Activated CD4-positive, alpha-beta T cell treated with anti-CD3 and anti-CD28 coated beads, Interleukin-2, amount 50 U/mL, for 1 hour (primary cell): ENCODE measurements around the gene CDC16.
A peak's percentile ranks its signal among the peaks of the same experiment; 100 is the strongest.

Experiments used
- DNase-seq: peaks from one replicate; pipeline ENCODE4 v3.0.0-alpha.2; 2020

Gene CDC16

GRCh38 chr13:114309086-114309485 is 74.4 kb downstream of the CDC16 start:
- no peak for DNase-seq

- DNase-seq = no peak
These were observed 75.2 kb downstream of the CDC16 start for GRCh38 chr13:114309806-114310410.

DNA sequence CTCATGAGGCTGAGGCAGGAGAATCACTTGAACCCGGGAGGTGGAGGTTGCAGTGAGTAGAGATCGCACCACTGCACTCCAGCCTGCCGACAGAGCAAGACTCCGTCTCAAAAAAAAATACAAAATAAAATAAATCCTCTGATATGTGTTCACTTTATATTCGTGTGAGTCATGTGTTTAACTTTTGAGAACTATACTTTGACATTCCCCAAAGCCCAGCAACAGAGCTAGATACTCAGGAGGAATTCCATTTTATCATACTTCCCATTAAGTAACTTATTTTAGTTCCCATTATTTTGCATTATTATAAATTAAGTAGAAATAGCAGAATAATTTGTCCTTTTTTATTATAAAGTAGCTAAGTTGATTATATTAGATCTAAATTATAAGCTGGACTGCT is 76.3 kb downstream of the CDC16 start:
- DNase-seq = no peak

- DNase-seq = no peak
These were observed 76.7 kb downstream of the CDC16 start for GRCh38 chr13:114311387-114311786.

DNA sequence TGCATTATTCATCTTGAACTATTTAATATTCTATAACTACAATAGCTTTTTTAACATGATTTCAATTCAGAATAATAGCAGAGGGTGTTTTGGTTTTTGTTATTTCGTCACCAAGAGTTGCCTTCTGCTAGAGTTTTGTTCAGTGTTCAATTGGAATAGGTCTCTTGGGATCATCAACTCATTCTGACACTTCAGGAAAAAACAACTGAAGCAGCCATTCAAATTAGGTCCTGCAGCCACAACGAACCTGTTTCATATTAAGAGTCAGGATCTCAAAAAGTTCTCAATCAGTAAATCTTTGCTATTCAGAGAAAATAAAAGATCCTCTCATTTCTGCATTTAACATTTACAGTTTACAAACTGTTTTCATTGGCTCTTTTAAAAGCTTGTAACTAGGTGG is 77.2 kb downstream of the CDC16 start:
- DNase-seq = no peak

- peak; percentile 7 for DNase-seq
These were observed 78.6 kb downstream of the CDC16 start for GRCh38 chr13:114313061-114313860.

GRCh38 chr13:114314074-114314912 is 79.6 kb downstream of the CDC16 start, which contains the start of gene CHAMP1:
CHAMP1 (plus strand) TSS chr13:114314503; CDS start chr13:114323843, 9,340 bp downstream.
- peak; percentile 86 for DNase-seq

DNA sequence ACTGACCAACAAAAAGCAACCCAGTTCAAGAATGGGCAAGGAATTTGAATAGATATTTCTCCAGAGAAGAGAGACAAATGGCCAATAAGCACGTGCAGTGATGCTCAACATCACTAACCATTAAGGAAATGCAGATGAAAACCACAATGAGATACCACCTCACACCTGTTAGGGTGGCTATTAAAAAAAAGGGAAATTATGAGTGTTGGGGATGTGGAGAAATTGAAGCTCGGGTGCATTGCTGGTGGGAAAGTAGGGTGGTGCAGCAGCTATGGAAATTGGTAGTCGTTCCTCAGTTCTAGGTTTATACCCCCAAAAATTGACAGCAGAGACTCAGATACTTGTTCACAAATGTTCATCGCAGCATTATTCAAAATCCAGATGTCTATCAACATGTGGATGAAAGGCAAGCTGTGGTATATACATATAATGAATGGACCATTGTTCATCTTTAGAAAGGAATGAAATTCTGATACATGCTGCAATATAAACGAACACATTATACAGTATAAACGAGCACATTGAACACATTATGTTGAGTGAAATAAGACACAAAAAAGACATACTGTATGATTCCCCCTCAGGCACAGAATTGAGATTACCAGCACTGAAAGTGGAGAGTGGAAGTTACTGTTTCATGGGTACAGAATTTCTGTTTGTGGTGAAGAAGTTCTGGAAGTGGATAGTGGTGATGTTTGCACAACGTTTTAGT is 80.5 kb downstream of the CDC16 start:
- DNase-seq = no peak

GRCh38 chr13:114318624-114319023 is 83.9 kb downstream of the CDC16 start:
- no peak for DNase-seq

DNA sequence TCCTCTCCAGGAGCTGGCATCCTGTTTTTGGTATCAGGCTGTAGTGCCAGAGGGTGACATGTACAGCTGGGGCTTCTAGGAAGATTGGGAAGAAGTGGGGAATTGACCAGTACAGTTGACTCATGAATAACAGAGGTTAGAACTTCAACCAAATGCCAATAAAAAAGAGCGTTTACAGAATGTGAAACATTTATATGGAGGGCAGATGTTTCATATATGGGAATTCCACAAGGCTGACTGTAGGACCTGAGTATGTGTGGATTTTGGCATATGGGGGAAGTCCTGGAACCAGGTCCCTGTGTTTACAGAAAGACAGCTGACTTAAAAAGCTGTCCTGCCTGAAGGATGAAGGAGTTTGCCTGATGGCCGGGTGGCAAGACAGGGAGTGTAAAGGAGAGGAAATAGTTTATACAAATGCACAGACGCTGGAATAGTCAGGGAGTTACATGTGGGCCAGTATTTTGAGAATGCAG is 84.8 kb downstream of the CDC16 start:
- no peak for DNase-seq

GRCh38 chr13:114320065-114320464 is 85.4 kb downstream of the CDC16 start:
- DNase-seq = no peak

DNA sequence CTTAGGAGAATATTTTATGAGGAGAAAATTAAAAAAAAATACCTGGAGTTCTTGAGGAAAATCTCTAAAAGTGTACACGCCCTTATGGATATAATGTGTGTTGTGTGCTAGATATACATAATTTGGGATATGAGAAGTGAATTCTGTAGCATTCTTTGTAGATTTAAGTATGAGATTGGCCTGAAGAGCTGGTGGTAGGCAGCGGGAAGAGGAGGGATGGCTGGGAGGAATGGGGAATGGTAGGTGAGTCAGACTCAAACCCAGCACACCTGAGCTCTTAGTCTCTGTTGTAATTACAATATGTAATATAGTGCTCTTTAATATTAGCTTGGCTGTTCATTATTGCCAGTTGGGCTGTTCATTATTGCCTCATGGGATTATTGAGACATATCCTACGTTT is 86.6 kb downstream of the CDC16 start:
- DNase-seq = no peak
